H1 (cell line): ENCODE results near the gene P2RY11. TPM values are rescaled to one million over a fixed set of nuclear protein-coding genes. Genes with fewer than 3 reads are reported as not detected.

ENCODE experiments used
- BRCA1 ChIP-seq: IDR thresholded peaks from 2 replicates; pipeline ENCODE4 v1.6.1; 2012; ENCODE audit warnings: low read depth, low read length, improper control_type of control experiment
- CHD7 ChIP-seq: fragments of 300-600 bp; sonication (generic); IDR thresholded peaks from 2 replicates; pipeline ENCODE4 v1.7.1; 2012; ENCODE audit warnings: low read length, moderate library complexity, mild to moderate bottlenecking, inconsistent platforms; ENCODE audit not compliant: insufficient replicate concordance
- CTBP2 ChIP-seq: IDR thresholded peaks from 2 replicates; pipeline ENCODE4 v1.7.0; 2011; ENCODE audit warnings: borderline replicate concordance, mild to moderate bottlenecking, moderate library complexity, mixed read lengths, low read length; ENCODE audit not compliant: insufficient read depth, insufficient read length
- HDAC2 ChIP-seq, 2 experiments: fragments of 300-600 bp in 1 of 2; sonication (generic) in 1 of 2; IDR thresholded peaks; 2 replicates each; pipeline ENCODE4 v1.6.1; 2011 to 2012; ENCODE audit warnings: low read depth in 2 of 2, low read length in 2 of 2, mild to moderate bottlenecking in 2 of 2, moderate library complexity in 2 of 2, borderline replicate concordance in 1 of 2, inconsistent platforms in 1 of 2
- TAF1 ChIP-seq: IDR thresholded peaks from 2 replicates; pipeline ENCODE4 v1.6.1; 2011; ENCODE audit warnings: mild to moderate bottlenecking, low read depth, low read length
- polyA plus RNA-seq, 7 experiments: library from polyadenylated mRNA; depleted of rRNA in 3 of 7; stranded (reverse) in 5 of 7; unstranded in 2 of 7; fragments of >200 nt in 5 of 7; fragments of 200-250 nt in 2 of 7; gene quantifications; 1 replicate in 5 of 7; 2 replicates in 1 of 7; 4 replicates in 1 of 7; pipeline versions ENCODE4 v1.2.1 to v1.2.3, GENCODE V29; 2011 to 2013; ENCODE audit warnings: missing spikeins in 2 of 7, mixed read lengths in 2 of 7
- total RNA-seq: library from RNA; stranded (reverse); fragmentation: NEBNext Ultra II Directional; extraction: Animal tissue kit (Norgen Biotek cat#: 25700); gene quantifications from 2 replicates; pipeline ENCODE4 v1.2.1, GENCODE V29; 2021

Gene P2RY11
- total and polyA plus RNA-seq, 2 of the 8 experiments (the other 6 are each of a cell fraction or from before 2014, with no cell fraction given): 9.2 to 18.0 TPM

- TF ChIP-seq CHD7 (no peak), HDAC2 (IDR thresholded peaks at IDR 0.05; ENCODE audit: borderline replicate concordance in 1 of 2, low read depth in 2 of 2, low read length in 2 of 2) (no peak), CTBP2 (no peak), TAF1 (no peak), BRCA1 (no peak)
Observed at GRCh38 chr19:10142701-10143375, 31.3 kb downstream of the P2RY11 start (continued).
